Measurements from ENCODE around the gene SUPT20H. TPM values are rescaled to one million over a fixed set of nuclear protein-coding genes. Genes with fewer than 3 reads are reported as not detected.

The SUPT20H gene
- total RNA-seq, 1 experiment from 2014 or later: 42.9 TPM

DNA sequence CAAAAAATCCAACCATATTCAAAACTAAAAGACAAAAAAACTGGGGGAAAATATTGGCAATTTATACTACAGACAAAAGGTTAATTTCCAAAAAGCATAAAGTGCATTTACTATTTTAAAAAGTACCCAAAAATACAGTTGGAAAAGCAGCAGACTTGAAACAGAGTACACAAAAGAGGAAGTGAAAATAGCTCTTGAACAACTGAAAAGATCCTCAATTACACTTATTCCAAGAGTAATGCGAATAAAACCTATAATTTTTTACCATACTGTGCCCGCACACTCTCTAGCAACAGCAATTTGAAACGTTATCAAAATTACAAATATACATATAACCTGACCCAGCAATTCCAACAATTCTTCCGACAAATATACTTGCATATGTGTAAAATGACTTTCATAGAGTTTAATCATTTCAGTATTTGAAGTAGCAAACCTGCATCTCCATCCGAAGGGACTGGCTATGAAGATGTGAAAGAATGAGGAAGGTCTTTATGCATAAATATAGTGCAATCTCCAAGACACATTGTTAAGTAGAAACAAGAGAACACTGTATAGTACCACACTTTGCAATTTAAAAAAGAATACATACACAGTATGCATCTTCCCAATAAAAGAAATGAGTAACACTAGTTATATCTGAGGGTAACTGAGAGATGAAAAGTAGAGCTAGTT, 85.7 kb downstream of the SUPT20H start:
- H3K4me3 ChIP-seq (replicated peaks in 1 of 2; ENCODE audit: low read depth in 1 of 2, low read length in 2 of 2): no peak overlapping the region
- ChIA-PET CTCF (no interaction called here), POLR2A (interaction anchor here (0.6 to 0.7 kb wide), 3 partner anchors 151 to 631 kb away, joined by 3 to 5 read pairs (median 3); no protein-coding TSS in a partner anchor), RAD21 (ENCODE audit: low non-redundant PET in 1 of 2, low total read pairs in 2 of 2, uncharacterized antibody in 2 of 2, unreplicated experiment in 2 of 2) (no interaction called here)
- no peaks in the 10 kb centered on the region for H4K20me1 ChIP-seq (ENCODE audit: insufficient read depth)
- no peak for ATAC-seq
- no peak overlapping the region for H3K9ac ChIP-seq (ENCODE audit: low read length)
- H3K79me2 ChIP-seq (ENCODE audit: insufficient read depth, low read length): peaks cover 8% of the 10 kb centered on the region; the same call in 1 of the 2 replicates
- H3K36me3 ChIP-seq (ENCODE audit: control insufficient read depth in 1 of 2, insufficient read depth in 2 of 2, low read length in 2 of 2): peaks cover 9 to 33% of the 10 kb centered on the region in 2 experiments
- no TSS peak for BruUV-seq (replicated peaks)
- H3K9me2 ChIP-seq (ENCODE audit: insufficient read depth): no peaks in the 10 kb centered on the region
- no peak overlapping the region for H3K4me2 ChIP-seq (ENCODE audit: low read length)
- intact Hi-C loops (cut with micrococcal nuclease): no loop called here
- no peak overlapping the region for H2AFZ ChIP-seq (ENCODE audit: low read depth, low read length, poor library complexity, severe bottlenecking)
- no peak overlapping the region for H3K27ac ChIP-seq (ENCODE audit: low read depth, low read length)
- H3K27me3 ChIP-seq (ENCODE audit: insufficient read depth, low read length): no peaks in the 10 kb centered on the region
- H3K9me3 ChIP-seq (ENCODE audit: control insufficient read depth in 1 of 2, insufficient read depth in 1 of 2, low read depth in 1 of 2, low read length in 2 of 2): peaks cover 9 to 12% of the 10 kb centered on the region in 2 experiments; a peak in 2 of 4 replicates
- no peak for DNase-seq (ENCODE audit: low read depth, low spot score)
- H3K4me1 ChIP-seq (ENCODE audit: control insufficient read depth in 1 of 2, insufficient read depth in 2 of 2, low read length in 2 of 2): no peaks in the 10 kb centered on the region
- TF ChIP-seq SP1 (IDR thresholded peaks at IDR 0.05; ENCODE audit: low read depth) (no peak), EZH2 (IDR thresholded peaks at IDR 0.05) (no peak)

DNA sequence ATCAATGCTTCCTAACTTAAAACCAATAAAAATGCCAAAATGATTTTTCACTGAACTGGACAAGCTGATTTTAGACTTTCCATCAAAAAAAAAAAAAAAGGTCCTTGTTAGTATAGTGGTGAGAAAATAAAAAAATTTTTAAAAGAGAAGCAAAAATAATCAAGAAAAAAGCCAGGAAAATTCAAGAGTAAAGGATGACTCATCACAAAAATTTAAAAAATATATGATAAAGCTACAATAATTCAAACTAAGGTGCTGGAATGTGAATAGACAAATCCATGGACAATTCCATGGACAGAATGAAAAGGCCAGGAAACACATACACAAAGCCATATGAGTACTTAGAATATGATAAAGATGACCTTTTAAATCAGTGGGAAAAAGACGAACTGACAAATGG, 86.5 kb downstream of the SUPT20H start:
- H3K9me3 ChIP-seq (ENCODE audit: control insufficient read depth in 1 of 2, insufficient read depth in 1 of 2, low read depth in 1 of 2, low read length in 2 of 2): peaks cover 9 to 12% of the 10 kb centered on the region in 2 experiments; a peak in 2 of 4 replicates
- no peaks in the 10 kb centered on the region for H4K20me1 ChIP-seq (ENCODE audit: insufficient read depth)
- no TSS peak for BruUV-seq (replicated peaks)
- RAD21 ChIA-PET (ENCODE audit: low non-redundant PET in 1 of 2, low total read pairs in 2 of 2, uncharacterized antibody in 2 of 2, unreplicated experiment in 2 of 2): no interaction called here
- CTCF ChIA-PET: no interaction called here
- no peak overlapping the region for H3K9ac ChIP-seq (ENCODE audit: low read length)
- H3K27me3 ChIP-seq (ENCODE audit: insufficient read depth, low read length): no peaks in the 10 kb centered on the region
- H3K79me2 ChIP-seq (ENCODE audit: insufficient read depth, low read length): peaks cover 8% of the 10 kb centered on the region; the same call in 1 of the 2 replicates
- no peak for ATAC-seq
- no peak for DNase-seq (ENCODE audit: low read depth, low spot score)
- TF ChIP-seq, protein P1, sequence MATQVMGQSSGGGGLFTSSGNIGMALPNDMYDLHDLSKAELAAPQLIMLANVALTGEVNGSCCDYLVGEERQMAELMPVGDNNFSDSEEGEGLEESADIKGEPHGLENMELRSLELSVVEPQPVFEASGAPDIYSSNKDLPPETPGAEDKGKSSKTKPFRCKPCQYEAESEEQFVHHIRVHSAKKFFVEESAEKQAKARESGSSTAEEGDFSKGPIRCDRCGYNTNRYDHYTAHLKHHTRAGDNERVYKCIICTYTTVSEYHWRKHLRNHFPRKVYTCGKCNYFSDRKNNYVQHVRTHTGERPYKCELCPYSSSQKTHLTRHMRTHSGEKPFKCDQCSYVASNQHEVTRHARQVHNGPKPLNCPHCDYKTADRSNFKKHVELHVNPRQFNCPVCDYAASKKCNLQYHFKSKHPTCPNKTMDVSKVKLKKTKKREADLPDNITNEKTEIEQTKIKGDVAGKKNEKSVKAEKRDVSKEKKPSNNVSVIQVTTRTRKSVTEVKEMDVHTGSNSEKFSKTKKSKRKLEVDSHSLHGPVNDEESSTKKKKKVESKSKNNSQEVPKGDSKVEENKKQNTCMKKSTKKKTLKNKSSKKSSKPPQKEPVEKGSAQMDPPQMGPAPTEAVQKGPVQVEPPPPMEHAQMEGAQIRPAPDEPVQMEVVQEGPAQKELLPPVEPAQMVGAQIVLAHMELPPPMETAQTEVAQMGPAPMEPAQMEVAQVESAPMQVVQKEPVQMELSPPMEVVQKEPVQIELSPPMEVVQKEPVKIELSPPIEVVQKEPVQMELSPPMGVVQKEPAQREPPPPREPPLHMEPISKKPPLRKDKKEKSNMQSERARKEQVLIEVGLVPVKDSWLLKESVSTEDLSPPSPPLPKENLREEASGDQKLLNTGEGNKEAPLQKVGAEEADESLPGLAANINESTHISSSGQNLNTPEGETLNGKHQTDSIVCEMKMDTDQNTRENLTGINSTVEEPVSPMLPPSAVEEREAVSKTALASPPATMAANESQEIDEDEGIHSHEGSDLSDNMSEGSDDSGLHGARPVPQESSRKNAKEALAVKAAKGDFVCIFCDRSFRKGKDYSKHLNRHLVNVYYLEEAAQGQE (IDR thresholded peaks at IDR 0.05; ENCODE audit: low read depth): no peak
- TF ChIP-seq EGR1 (IDR thresholded peaks at IDR 0.05; ENCODE audit: low read depth): no peak
- TF ChIP-seq, protein P2, sequence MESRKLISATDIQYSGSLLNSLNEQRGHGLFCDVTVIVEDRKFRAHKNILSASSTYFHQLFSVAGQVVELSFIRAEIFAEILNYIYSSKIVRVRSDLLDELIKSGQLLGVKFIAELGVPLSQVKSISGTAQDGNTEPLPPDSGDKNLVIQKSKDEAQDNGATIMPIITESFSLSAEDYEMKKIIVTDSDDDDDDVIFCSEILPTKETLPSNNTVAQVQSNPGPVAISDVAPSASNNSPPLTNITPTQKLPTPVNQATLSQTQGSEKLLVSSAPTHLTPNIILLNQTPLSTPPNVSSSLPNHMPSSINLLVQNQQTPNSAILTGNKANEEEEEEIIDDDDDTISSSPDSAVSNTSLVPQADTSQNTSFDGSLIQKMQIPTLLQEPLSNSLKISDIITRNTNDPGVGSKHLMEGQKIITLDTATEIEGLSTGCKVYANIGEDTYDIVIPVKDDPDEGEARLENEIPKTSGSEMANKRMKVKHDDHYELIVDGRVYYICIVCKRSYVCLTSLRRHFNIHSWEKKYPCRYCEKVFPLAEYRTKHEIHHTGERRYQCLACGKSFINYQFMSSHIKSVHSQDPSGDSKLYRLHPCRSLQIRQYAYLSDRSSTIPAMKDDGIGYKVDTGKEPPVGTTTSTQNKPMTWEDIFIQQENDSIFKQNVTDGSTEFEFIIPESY (IDR thresholded peaks at IDR 0.05; ENCODE audit: extremely low read depth, insufficient replicate concordance, low read length): no peak
- TF ChIP-seq SRF (IDR thresholded peaks at IDR 0.05; ENCODE audit: low read depth): no peak
- no peak overlapping the region for H2AFZ ChIP-seq (ENCODE audit: low read depth, low read length, poor library complexity, severe bottlenecking)
- H3K4me3 ChIP-seq (replicated peaks in 1 of 2; ENCODE audit: low read depth in 1 of 2, low read length in 2 of 2): no peak overlapping the region
- POLR2A ChIA-PET: interaction anchor here (0.7 kb wide), 1 partner anchor 150 kb away, joined by 3 read pairs; no protein-coding TSS in a partner anchor
- no peaks in the 10 kb centered on the region for H3K9me2 ChIP-seq (ENCODE audit: insufficient read depth)
- no peak overlapping the region for H3K4me2 ChIP-seq (ENCODE audit: low read length)
- H3K27ac ChIP-seq (ENCODE audit: low read depth, low read length): no peak overlapping the region
- H3K36me3 ChIP-seq (ENCODE audit: control insufficient read depth in 1 of 2, insufficient read depth in 2 of 2, low read length in 2 of 2): peaks cover 15 to 36% of the 10 kb centered on the region in 2 experiments
- no peaks in the 10 kb centered on the region for H3K4me1 ChIP-seq (ENCODE audit: control insufficient read depth in 1 of 2, insufficient read depth in 2 of 2, low read length in 2 of 2)
- intact Hi-C loops (cut with micrococcal nuclease): no loop called here
